ENCODE measurements around the gene C1orf94. TPM values are rescaled to one million over a fixed set of nuclear protein-coding genes. Genes with fewer than 3 reads are reported as not detected.

The C1orf94 gene
- total RNA-seq, 1 donor from 2014 or later = not detected

- TF ChIP-seq CTCF (IDR thresholded peaks at IDR 0.05; ENCODE audit: partially characterized antibody, unreplicated experiment) = no peak
- no peaks in the 10 kb centered on the region for H3K36me3 Mint-ChIP-seq (ENCODE audit: unreplicated experiment)
These were observed 36.0 kb downstream of the C1orf94 start for GRCh38 chr1:34212673-34213072.

DNA sequence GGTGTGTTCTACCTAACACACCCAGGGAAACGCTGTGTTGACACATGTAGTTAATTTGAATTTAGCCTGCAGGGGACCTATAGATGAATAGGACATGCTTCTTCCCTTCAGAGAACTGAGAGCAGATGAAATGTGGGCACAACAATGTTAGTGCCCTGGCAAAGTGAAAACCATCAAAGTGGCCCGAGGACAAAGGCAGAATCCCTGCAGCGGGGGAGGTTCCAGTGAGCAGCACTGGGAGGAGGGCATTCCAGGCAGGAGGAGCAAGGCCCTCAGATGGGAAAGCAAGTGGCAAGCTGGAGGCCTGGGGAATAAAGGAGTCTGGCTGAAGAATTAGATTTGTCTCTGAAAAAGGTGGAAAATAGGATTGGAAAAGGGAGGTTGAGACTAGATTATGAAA lies 37.2 kb downstream of the C1orf94 start:
- H3K27ac Mint-ChIP-seq (ENCODE audit: unreplicated experiment) = no peak overlapping the region
- no peak for TF ChIP-seq CTCF (IDR thresholded peaks at IDR 0.05; ENCODE audit: partially characterized antibody, unreplicated experiment)
- DNase-seq = no peak
- H3K27me3 Mint-ChIP-seq (ENCODE audit: unreplicated experiment) = no peaks in the 10 kb centered on the region
- H3K4me1 Mint-ChIP-seq (ENCODE audit: low read depth, unreplicated experiment) = no peaks in the 10 kb centered on the region
- no peak overlapping the region for H3K4me3 Mint-ChIP-seq (ENCODE audit: unreplicated experiment)
- H3K36me3 Mint-ChIP-seq (ENCODE audit: unreplicated experiment) = no peaks in the 10 kb centered on the region
- no peaks in the 10 kb centered on the region for H3K9me3 Mint-ChIP-seq (ENCODE audit: unreplicated experiment)

More at GRCh38 chr1:34212673-34213072, 36.0 kb downstream of the C1orf94 start:
- Mint-ChIP-seq H3K4me3 (ENCODE audit: unreplicated experiment) (no peak overlapping the region), H3K27me3 (ENCODE audit: unreplicated experiment) (no peaks in the 10 kb centered on the region), H3K27ac (ENCODE audit: unreplicated experiment) (no peak overlapping the region), H3K9me3 (ENCODE audit: unreplicated experiment) (no peaks in the 10 kb centered on the region), H3K4me1 (ENCODE audit: low read depth, unreplicated experiment) (no peaks in the 10 kb centered on the region)
- DNase-seq = no peak

GRCh38 chr1:34231441-34231840 lies 54.7 kb downstream of the C1orf94 start:
- H3K27me3 Mint-ChIP-seq (ENCODE audit: unreplicated experiment) = peaks cover 2% of the 10 kb centered on the region
- no peak overlapping the region for H3K4me3 Mint-ChIP-seq (ENCODE audit: unreplicated experiment)
- H3K9me3 Mint-ChIP-seq (ENCODE audit: unreplicated experiment) = no peaks in the 10 kb centered on the region
- H3K36me3 Mint-ChIP-seq (ENCODE audit: unreplicated experiment) = peaks cover 4% of the 10 kb centered on the region
- H3K4me1 Mint-ChIP-seq (ENCODE audit: low read depth, unreplicated experiment) = no peaks in the 10 kb centered on the region
- DNase-seq = no peak
- TF ChIP-seq CTCF (IDR thresholded peaks at IDR 0.05; ENCODE audit: partially characterized antibody, unreplicated experiment) = no peak
- no peak overlapping the region for H3K27ac Mint-ChIP-seq (ENCODE audit: unreplicated experiment)

GRCh38 chr1:34235594-34235993 lies 58.9 kb downstream of the C1orf94 start:
- Mint-ChIP-seq H3K4me1 (ENCODE audit: low read depth, unreplicated experiment) (no peaks in the 10 kb centered on the region), H3K36me3 (ENCODE audit: unreplicated experiment) (peaks cover 11% of the 10 kb centered on the region), H3K27ac (ENCODE audit: unreplicated experiment) (no peak overlapping the region), H3K9me3 (ENCODE audit: unreplicated experiment) (no peaks in the 10 kb centered on the region), H3K4me3 (ENCODE audit: unreplicated experiment) (no peak overlapping the region), H3K27me3 (ENCODE audit: unreplicated experiment) (peaks cover 2% of the 10 kb centered on the region)
- no peak for TF ChIP-seq CTCF (IDR thresholded peaks at IDR 0.05; ENCODE audit: partially characterized antibody, unreplicated experiment)
- no peak for DNase-seq

- Mint-ChIP-seq H3K27me3 (ENCODE audit: unreplicated experiment) (peaks cover 2% of the 10 kb centered on the region), H3K36me3 (ENCODE audit: unreplicated experiment) (peaks cover 11% of the 10 kb centered on the region), H3K4me1 (ENCODE audit: low read depth, unreplicated experiment) (no peaks in the 10 kb centered on the region), H3K9me3 (ENCODE audit: unreplicated experiment) (no peaks in the 10 kb centered on the region), H3K27ac (ENCODE audit: unreplicated experiment) (no peak overlapping the region), H3K4me3 (ENCODE audit: unreplicated experiment) (no peak overlapping the region)
- no peak for TF ChIP-seq CTCF (IDR thresholded peaks at IDR 0.05; ENCODE audit: partially characterized antibody, unreplicated experiment)
- DNase-seq = no peak
These were observed 59.4 kb downstream of the C1orf94 start for GRCh38 chr1:34236089-34236488.

All from glutamatergic neuron (in vitro differentiated cells).